HepG2 (cell line): ENCODE data around the gene CD300LF. TPM values are rescaled to one million over a fixed set of nuclear protein-coding genes. Genes with fewer than 3 reads are reported as not detected.
A peak's percentile ranks its signal among the peaks of the same experiment; 100 is the strongest.

ENCODE experiments used
- BORCS8-MEF2B ChIP-seq: sonication (generic); formaldehyde crosslinking; IDR thresholded peaks from 2 replicates; pipeline ENCODE4 v1.8.0; 2022; ENCODE audit warnings: mild to moderate bottlenecking, missing genetic modification reagents
- CBX5 ChIP-seq: sonication (generic); formaldehyde crosslinking; IDR thresholded peaks from 2 replicates; pipeline ENCODE4 v1.4.0; 2020; ENCODE audit warnings: missing genetic modification reagents, borderline replicate concordance
- DR1 ChIP-seq: sonication (generic); formaldehyde crosslinking; IDR thresholded peaks from 2 replicates; pipeline ENCODE4 v1.8.0; 2021; ENCODE audit warnings: mild to moderate bottlenecking, missing genetic modification reagents, inconsistent platforms
- FOSL2 ChIP-seq: sonication (generic); formaldehyde crosslinking; IDR thresholded peaks from 2 replicates; pipeline ENCODE4 v1.4.0; 2020; ENCODE audit warnings: missing genetic modification reagents
- NKX3-1 ChIP-seq: sonication (generic); formaldehyde crosslinking; IDR thresholded peaks from 2 replicates; pipeline ENCODE4 v1.5.0; 2020; ENCODE audit warnings: missing genetic modification reagents
- REL ChIP-seq: sonication (generic); formaldehyde crosslinking; conservative IDR thresholded peaks from 2 replicates; pipeline ENCODE4 v1.8.0; 2022; ENCODE audit warnings: mild to moderate bottlenecking, missing genetic modification reagents, moderate library complexity
- ZFP36L2 ChIP-seq: sonication (generic); formaldehyde crosslinking; IDR thresholded peaks from 2 replicates; pipeline ENCODE4 v1.4.0; 2020; ENCODE audit warnings: missing genetic modification reagents
- ZNF773 ChIP-seq: sonication (generic); formaldehyde crosslinking; IDR thresholded peaks from 2 replicates; pipeline ENCODE4 v1.4.0; 2020; ENCODE audit warnings: missing genetic modification reagents, borderline replicate concordance
- polyA plus RNA-seq, 8 experiments: library from polyadenylated mRNA; depleted of rRNA in 3 of 8; stranded (reverse) in 7 of 8; unstranded in 1 of 8; fragments of >200 nt; fragmentation: Illumina TruSeq in 4 of 8; extraction: Trizol in 4 of 8; gene quantifications; 2 replicates each; pipeline versions ENCODE4 v1.2.1 to v1.2.3, GENCODE V29; 2011 to 2016; ENCODE audit warnings: low read depth in 4 of 8, missing spikeins in 1 of 8, mixed read lengths in 1 of 8; ENCODE audit not compliant: insufficient read depth in 1 of 8
- total RNA-seq, 5 experiments: library from RNA; depleted of rRNA; stranded (reverse); fragments of >200 nt; fragmentation: Illumina TruSeq; extraction: Trizol; gene quantifications; 2 replicates each; pipeline ENCODE4 v1.2.3, GENCODE V29; 2016; ENCODE audit warnings: low read depth in 1 of 5
- TF ChIP-seq, protein P1 (sequence below): sonication (generic); formaldehyde crosslinking; IDR thresholded peaks from 2 replicates; pipeline ENCODE4 v1.5.0; 2020; ENCODE audit warnings: mild to moderate bottlenecking, missing genetic modification reagents
- TF ChIP-seq, protein P2 (sequence below): sonication (generic); formaldehyde crosslinking; IDR thresholded peaks from 2 replicates; pipeline ENCODE4 v1.5.1; 2020; ENCODE audit warnings: mild to moderate bottlenecking, missing genetic modification reagents, moderate library complexity
- TF ChIP-seq, protein P3 (sequence below): sonication (generic); formaldehyde crosslinking; IDR thresholded peaks from 2 replicates; pipeline ENCODE4 v1.4.0; 2020; ENCODE audit warnings: missing genetic modification reagents
- TF ChIP-seq, protein P4 (sequence below): sonication (generic); formaldehyde crosslinking; IDR thresholded peaks from 2 replicates; pipeline ENCODE4 v1.5.0; 2020; ENCODE audit warnings: mild to moderate bottlenecking, missing genetic modification reagents, borderline replicate concordance

Gene CD300LF
- total and polyA plus RNA-seq, 2 of the 13 experiments (the other 11 are each of a cell fraction or from before 2014, with no cell fraction given) = not detected

DNA sequence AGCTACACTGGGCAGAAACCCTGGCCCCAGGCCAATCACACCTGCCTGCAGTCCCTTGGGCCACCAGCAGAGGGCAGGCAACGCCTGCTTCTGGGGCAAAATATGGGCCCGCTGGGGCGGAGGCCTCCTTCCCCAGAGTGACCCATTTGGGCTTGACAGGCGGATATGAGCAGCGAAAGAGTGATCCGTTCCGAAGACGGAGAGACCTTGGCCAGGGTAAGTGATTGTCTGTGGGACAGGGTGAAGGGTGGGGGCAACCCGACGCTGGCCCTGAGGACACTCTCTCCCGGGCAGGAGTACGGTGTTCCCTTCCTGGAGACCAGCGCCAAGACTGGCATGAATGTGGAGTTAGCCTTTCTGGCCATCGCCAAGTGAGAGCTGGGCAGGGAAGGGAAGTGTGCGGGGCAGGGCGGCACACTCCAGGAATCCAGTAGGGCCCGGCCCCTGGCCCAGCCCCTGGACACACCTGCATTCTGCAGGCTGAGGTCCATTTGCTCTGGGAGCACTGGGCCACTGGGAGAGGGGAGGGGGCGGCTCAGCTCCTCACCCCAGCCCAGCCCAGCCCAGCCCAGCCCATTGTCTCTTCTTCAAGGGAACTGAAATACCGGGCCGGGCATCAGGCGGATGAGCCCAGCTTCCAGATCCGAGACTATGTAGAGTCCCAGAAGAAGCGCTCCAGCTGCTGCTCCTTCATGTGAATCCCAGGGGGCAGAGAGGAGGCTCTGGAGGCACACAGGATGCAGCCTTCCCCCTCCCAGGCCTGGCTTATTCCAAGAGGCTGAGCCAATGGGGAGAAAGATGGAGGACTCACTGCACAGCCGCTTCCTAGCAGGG lies 32.2 kb upstream of the CD300LF start (continued):
- TF ChIP-seq, protein P1, sequence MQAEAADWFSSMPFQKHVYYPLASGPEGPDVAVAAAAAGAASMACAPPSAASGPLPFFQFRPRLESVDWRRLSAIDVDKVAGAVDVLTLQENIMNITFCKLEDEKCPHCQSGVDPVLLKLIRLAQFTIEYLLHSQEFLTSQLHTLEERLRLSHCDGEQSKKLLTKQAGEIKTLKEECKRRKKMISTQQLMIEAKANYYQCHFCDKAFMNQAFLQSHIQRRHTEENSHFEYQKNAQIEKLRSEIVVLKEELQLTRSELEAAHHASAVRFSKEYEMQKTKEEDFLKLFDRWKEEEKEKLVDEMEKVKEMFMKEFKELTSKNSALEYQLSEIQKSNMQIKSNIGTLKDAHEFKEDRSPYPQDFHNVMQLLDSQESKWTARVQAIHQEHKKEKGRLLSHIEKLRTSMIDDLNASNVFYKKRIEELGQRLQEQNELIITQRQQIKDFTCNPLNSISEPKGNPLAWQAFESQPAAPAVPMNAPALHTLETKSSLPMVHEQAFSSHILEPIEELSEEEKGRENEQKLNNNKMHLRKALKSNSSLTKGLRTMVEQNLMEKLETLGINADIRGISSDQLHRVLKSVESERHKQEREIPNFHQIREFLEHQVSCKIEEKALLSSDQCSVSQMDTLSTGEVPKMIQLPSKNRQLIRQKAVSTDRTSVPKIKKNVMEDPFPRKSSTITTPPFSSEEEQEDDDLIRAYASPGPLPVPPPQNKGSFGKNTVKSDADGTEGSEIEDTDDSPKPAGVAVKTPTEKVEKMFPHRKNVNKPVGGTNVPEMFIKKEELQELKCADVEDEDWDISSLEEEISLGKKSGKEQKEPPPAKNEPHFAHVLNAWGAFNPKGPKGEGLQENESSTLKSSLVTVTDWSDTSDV = no peak
- TF ChIP-seq, protein P2, sequence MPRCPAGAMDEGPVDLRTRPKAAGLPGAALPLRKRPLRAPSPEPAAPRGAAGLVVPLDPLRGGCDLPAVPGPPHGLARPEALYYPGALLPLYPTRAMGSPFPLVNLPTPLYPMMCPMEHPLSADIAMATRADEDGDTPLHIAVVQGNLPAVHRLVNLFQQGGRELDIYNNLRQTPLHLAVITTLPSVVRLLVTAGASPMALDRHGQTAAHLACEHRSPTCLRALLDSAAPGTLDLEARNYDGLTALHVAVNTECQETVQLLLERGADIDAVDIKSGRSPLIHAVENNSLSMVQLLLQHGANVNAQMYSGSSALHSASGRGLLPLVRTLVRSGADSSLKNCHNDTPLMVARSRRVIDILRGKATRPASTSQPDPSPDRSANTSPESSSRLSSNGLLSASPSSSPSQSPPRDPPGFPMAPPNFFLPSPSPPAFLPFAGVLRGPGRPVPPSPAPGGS (CRISPR knock-in tag) = peak; percentile 74; the same call in 1 of the 2 replicates
- no peak for TF ChIP-seq REL (CRISPR knock-in tag)
- peak; percentile 10; the same call in 1 of the 2 replicates for TF ChIP-seq NKX3-1 (CRISPR knock-in tag)
- TF ChIP-seq DR1 = peak; percentile 49
- TF ChIP-seq, protein P3, sequence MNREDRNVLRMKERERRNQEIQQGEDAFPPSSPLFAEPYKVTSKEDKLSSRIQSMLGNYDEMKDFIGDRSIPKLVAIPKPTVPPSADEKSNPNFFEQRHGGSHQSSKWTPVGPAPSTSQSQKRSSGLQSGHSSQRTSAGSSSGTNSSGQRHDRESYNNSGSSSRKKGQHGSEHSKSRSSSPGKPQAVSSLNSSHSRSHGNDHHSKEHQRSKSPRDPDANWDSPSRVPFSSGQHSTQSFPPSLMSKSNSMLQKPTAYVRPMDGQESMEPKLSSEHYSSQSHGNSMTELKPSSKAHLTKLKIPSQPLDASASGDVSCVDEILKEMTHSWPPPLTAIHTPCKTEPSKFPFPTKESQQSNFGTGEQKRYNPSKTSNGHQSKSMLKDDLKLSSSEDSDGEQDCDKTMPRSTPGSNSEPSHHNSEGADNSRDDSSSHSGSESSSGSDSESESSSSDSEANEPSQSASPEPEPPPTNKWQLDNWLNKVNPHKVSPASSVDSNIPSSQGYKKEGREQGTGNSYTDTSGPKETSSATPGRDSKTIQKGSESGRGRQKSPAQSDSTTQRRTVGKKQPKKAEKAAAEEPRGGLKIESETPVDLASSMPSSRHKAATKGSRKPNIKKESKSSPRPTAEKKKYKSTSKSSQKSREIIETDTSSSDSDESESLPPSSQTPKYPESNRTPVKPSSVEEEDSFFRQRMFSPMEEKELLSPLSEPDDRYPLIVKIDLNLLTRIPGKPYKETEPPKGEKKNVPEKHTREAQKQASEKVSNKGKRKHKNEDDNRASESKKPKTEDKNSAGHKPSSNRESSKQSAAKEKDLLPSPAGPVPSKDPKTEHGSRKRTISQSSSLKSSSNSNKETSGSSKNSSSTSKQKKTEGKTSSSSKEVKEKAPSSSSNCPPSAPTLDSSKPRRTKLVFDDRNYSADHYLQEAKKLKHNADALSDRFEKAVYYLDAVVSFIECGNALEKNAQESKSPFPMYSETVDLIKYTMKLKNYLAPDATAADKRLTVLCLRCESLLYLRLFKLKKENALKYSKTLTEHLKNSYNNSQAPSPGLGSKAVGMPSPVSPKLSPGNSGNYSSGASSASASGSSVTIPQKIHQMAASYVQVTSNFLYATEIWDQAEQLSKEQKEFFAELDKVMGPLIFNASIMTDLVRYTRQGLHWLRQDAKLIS (CRISPR knock-in tag) = no peak
- TF ChIP-seq ZNF773 (CRISPR knock-in tag) = no peak
- TF ChIP-seq CBX5 = peak; percentile 90; the same call in 1 of the 2 replicates
- TF ChIP-seq FOSL2 (CRISPR knock-in tag) = peak; percentile 64; the same call in 1 of the 2 replicates
- peak; percentile 74 for TF ChIP-seq BORCS8-MEF2B (CRISPR knock-in tag)
- no peak for TF ChIP-seq ZFP36L2 (CRISPR knock-in tag)
- TF ChIP-seq, protein P4, sequence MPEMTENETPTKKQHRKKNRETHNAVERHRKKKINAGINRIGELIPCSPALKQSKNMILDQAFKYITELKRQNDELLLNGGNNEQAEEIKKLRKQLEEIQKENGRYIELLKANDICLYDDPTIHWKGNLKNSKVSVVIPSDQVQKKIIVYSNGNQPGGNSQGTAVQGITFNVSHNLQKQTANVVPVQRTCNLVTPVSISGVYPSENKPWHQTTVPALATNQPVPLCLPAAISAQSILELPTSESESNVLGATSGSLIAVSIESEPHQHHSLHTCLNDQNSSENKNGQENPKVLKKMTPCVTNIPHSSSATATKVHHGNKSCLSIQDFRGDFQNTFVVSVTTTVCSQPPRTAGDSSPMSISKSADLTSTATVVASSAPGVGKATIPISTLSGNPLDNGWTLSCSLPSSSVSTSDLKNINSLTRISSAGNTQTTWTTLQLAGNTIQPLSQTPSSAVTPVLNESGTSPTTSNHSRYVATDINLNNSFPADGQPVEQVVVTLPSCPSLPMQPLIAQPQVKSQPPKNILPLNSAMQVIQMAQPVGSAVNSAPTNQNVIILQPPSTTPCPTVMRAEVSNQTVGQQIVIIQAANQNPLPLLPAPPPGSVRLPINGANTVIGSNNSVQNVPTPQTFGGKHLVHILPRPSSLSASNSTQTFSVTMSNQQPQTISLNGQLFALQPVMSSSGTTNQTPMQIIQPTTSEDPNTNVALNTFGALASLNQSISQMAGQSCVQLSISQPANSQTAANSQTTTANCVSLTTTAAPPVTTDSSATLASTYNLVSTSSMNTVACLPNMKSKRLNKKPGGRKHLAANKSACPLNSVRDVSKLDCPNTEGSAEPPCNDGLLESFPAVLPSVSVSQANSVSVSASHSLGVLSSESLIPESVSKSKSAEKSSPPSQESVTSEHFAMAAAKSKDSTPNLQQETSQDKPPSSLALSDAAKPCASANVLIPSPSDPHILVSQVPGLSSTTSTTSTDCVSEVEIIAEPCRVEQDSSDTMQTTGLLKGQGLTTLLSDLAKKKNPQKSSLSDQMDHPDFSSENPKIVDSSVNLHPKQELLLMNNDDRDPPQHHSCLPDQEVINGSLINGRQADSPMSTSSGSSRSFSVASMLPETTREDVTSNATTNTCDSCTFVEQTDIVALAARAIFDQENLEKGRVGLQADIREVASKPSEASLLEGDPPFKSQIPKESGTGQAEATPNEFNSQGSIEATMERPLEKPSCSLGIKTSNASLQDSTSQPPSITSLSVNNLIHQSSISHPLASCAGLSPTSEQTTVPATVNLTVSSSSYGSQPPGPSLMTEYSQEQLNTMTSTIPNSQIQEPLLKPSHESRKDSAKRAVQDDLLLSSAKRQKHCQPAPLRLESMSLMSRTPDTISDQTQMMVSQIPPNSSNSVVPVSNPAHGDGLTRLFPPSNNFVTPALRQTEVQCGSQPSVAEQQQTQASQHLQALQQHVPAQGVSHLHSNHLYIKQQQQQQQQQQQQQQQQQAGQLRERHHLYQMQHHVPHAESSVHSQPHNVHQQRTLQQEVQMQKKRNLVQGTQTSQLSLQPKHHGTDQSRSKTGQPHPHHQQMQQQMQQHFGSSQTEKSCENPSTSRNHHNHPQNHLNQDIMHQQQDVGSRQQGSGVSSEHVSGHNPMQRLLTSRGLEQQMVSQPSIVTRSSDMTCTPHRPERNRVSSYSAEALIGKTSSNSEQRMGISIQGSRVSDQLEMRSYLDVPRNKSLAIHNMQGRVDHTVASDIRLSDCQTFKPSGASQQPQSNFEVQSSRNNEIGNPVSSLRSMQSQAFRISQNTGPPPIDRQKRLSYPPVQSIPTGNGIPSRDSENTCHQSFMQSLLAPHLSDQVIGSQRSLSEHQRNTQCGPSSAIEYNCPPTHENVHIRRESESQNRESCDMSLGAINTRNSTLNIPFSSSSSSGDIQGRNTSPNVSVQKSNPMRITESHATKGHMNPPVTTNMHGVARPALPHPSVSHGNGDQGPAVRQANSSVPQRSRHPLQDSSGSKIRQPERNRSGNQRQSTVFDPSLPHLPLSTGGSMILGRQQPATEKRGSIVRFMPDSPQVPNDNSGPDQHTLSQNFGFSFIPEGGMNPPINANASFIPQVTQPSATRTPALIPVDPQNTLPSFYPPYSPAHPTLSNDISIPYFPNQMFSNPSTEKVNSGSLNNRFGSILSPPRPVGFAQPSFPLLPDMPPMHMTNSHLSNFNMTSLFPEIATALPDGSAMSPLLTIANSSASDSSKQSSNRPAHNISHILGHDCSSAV (CRISPR knock-in tag) = no peak
